Astrocyte (in vitro differentiated cells and primary cell): Measurements from ENCODE around the gene ACTR3C.

ENCODE experiments used
- CTCF ChIP-seq: IDR thresholded peaks from 2 replicates; pipeline ENCODE4 v1.5.1; 2011; ENCODE audit warnings: low read depth, mild to moderate bottlenecking, inconsistent platforms, low read length, moderate library complexity; ENCODE audit not compliant: insufficient read depth
- EZH2 ChIP-seq: IDR thresholded peaks from 2 replicates; pipeline ENCODE4 v1.6.1; 2012; ENCODE audit warnings: mild to moderate bottlenecking, low read length, inconsistent platforms; ENCODE audit not compliant: insufficient read depth

DNA sequence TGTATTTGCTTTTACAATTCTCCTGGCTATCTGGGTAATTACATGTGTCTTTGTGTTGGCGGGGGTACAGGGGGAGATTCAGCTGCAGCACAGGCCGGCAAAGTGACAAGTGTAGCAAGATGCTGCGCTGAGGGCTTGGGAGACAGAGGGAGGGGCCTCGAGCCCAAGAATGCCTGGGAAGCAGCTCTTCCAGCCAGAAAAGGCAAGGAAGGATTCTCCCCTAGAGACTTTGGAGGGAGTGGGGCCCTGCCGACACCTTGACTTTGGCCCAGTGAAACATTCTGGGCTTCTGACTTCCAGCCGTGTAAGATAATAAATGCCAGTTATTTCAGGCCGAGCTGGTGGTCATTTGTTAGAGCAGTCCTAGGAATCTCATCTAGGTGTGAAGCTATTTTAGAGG, 38.1 kb upstream of the ACTR3C start:
- TF ChIP-seq CTCF = no peak
- no peak for TF ChIP-seq EZH2
